Ishikawa (cell line): ENCODE measurements around the gene ANKS6.

Source experiments
- CEBPB ChIP-seq: IDR thresholded peaks from 2 replicates; pipeline ENCODE4 v1.6.1; 2012
- CREB1 ChIP-seq: IDR thresholded peaks from 2 replicates; pipeline ENCODE4 v1.6.1; 2012; ENCODE audit warnings: low read depth
- EGR1 ChIP-seq: IDR thresholded peaks from 2 replicates; pipeline ENCODE4 v1.6.1; 2012
- EP300 ChIP-seq: IDR thresholded peaks from 2 replicates; pipeline ENCODE4 v1.6.1; 2012; ENCODE audit warnings: borderline replicate concordance
- FOXM1 ChIP-seq: IDR thresholded peaks from 2 replicates; pipeline ENCODE4 v1.6.1; 2012; ENCODE audit warnings: low read depth, borderline replicate concordance
- MAX ChIP-seq: IDR thresholded peaks from 2 replicates; pipeline ENCODE4 v1.6.1; 2012
- NFIC ChIP-seq: IDR thresholded peaks from 2 replicates; pipeline ENCODE4 v1.6.1; 2012
- RAD21 ChIP-seq: IDR thresholded peaks from 2 replicates; pipeline ENCODE4 v1.6.1; 2012; ENCODE audit warnings: low read depth
- REST ChIP-seq: IDR thresholded peaks from 2 replicates; pipeline ENCODE4 v1.6.1; 2012; ENCODE audit warnings: low read depth, mild to moderate bottlenecking
- TAF1 ChIP-seq: IDR thresholded peaks from 2 replicates; pipeline ENCODE4 v1.6.1; 2012; ENCODE audit warnings: low read depth, mild to moderate bottlenecking
- TCF12 ChIP-seq: IDR thresholded peaks from 2 replicates; pipeline ENCODE4 v1.6.1; 2012; ENCODE audit warnings: low read depth
- TEAD4 ChIP-seq: IDR thresholded peaks from 2 replicates; pipeline ENCODE4 v1.6.1; 2012
- USF1 ChIP-seq: IDR thresholded peaks from 2 replicates; pipeline ENCODE4 v1.6.1; 2012
- YY1 ChIP-seq: IDR thresholded peaks from 2 replicates; pipeline ENCODE4 v1.6.1; 2012; ENCODE audit warnings: low read depth
- ZBTB7A ChIP-seq: IDR thresholded peaks from 2 replicates; pipeline ENCODE4 v1.6.1; 2012; ENCODE audit warnings: low read depth

The ANKS6 gene

GRCh38 chr9:98780059-98780749 lies 16.2 kb downstream of the ANKS6 start:
- no peak for TF ChIP-seq RAD21
- TF ChIP-seq NFIC: no peak
- TF ChIP-seq EGR1: no peak
- TF ChIP-seq REST: no peak
- no peak for TF ChIP-seq CREB1
- TF ChIP-seq EP300: no peak
- TF ChIP-seq TEAD4: no peak
- TF ChIP-seq USF1: no peak
- no peak for TF ChIP-seq TAF1
- TF ChIP-seq CEBPB: no peak
- TF ChIP-seq YY1: no peak
- TF ChIP-seq ZBTB7A: no peak

GRCh38 chr9:98778711-98779530 lies 17.4 kb downstream of the ANKS6 start:
- TF ChIP-seq FOXM1: no peak
- no peak for TF ChIP-seq RAD21
- TF ChIP-seq YY1: no peak
- no peak for TF ChIP-seq TAF1
- no peak for TF ChIP-seq TCF12
- no peak for TF ChIP-seq ZBTB7A
- TF ChIP-seq MAX: no peak

- TF ChIP-seq REST: no peak
- TF ChIP-seq TEAD4: no peak
- no peak for TF ChIP-seq USF1
- no peak for TF ChIP-seq NFIC
- TF ChIP-seq EGR1: no peak
Observed at GRCh38 chr9:98778251-98778650, 18.1 kb downstream of the ANKS6 start.

GRCh38 chr9:98777618-98778017 lies 18.7 kb downstream of the ANKS6 start:
- TF ChIP-seq EGR1: no peak
- no peak for TF ChIP-seq CEBPB
- TF ChIP-seq EP300: no peak
- no peak for TF ChIP-seq TCF12
- TF ChIP-seq USF1: no peak
- no peak for TF ChIP-seq TEAD4

- peak; percentile 71 for TF ChIP-seq RAD21
- TF ChIP-seq CEBPB: no peak
Observed at GRCh38 chr9:98775831-98776441, 20.4 kb downstream of the ANKS6 start.

GRCh38 chr9:98774746-98775145 lies 21.6 kb downstream of the ANKS6 start:
- TF ChIP-seq EP300: no peak
- 0 out of 2 replicates have a peak, but pooled peaks have one; percentile 21 for TF ChIP-seq YY1

- TF ChIP-seq ZBTB7A: no peak
- no peak for TF ChIP-seq RAD21
- TF ChIP-seq CREB1: no peak
- TF ChIP-seq MAX: no peak
- TF ChIP-seq TCF12: no peak
- no peak for TF ChIP-seq YY1
- TF ChIP-seq EP300: no peak
- no peak for TF ChIP-seq USF1
- no peak for TF ChIP-seq FOXM1
- no peak for TF ChIP-seq REST
- TF ChIP-seq CEBPB: no peak
- TF ChIP-seq NFIC: no peak
- no peak for TF ChIP-seq TAF1
- no peak for TF ChIP-seq TEAD4
- no peak for TF ChIP-seq EGR1
Observed at GRCh38 chr9:98773721-98774120, 22.6 kb downstream of the ANKS6 start.
